GM06990 (cell line): ENCODE data around the gene C16orf96.

Experiments used
- DNase-seq: peaks from one replicate; pipeline ENCODE4 v3.0.0-alpha.2; 2011; ENCODE audit not compliant: insufficient read length; ENCODE audit errors: extremely low read depth
- H3K27me3 ChIP-seq: replicated peaks from 2 replicates; pipeline ENCODE4 v1.6.0; 2011; ENCODE audit warnings: low read length; ENCODE audit not compliant: control insufficient read depth, insufficient read depth
- H3K36me3 ChIP-seq: 2 replicates; pipeline ENCODE4 v1.5.1; 2011; ENCODE audit warnings: low read length; ENCODE audit not compliant: control insufficient read depth, insufficient read depth
- H3K4me3 ChIP-seq: replicated peaks from 2 replicates; pipeline ENCODE4 v1.5.1; 2011; ENCODE audit warnings: low read depth, mild to moderate bottlenecking, control low read depth, low read length
- TF ChIP-seq, protein P1 (sequence below): IDR thresholded peaks from 2 replicates; pipeline ENCODE4 v1.5.1; 2011; ENCODE audit warnings: low read length, control low read depth, mild to moderate bottlenecking, inconsistent platforms; ENCODE audit not compliant: insufficient read depth, poor library complexity, severe bottlenecking

Gene C16orf96

DNA sequence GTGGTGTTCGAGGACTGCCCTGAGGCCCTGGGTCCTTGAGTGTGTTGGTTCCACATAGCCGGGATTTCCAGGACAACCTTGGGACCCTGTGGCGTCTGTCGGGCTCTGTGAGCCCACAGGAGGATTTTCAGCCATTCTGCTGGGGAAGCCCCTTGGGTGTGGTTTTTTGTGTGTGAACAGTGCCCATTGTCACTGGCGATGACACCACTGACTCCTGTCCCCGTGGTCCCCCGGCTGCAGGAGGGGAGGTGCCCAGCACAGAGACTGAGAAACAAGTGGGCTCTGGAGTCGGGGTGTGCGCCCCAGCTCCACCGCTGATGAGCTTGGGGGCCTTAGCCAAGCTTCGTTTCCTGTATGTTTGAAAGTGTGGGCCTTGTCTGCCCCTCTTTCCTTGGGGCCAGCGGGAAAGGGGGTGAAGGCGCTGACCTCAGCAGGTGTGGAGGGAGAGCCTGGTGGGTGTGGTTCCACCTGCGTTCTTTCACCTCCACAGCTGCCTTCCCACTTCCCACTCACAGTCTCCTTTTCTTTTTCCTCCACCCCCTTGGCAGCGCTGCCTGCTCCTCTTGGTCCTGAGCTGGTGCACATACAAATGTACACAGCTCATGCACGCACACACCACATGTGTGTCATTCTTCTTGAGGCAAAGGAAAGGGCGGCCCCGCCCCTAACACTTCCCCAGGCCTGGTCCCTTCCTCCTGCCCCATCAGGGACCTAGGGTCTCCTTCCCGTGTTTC lies 84.6 kb downstream of the C16orf96 start:
- Histone ChIP-seq H3K27me3 (no peaks in the 10 kb centered on the region), H3K4me3 (no peak overlapping the region), H3K36me3 (peaks cover 3% of the 10 kb centered on the region)
- DNase-seq, result no peak
- TF ChIP-seq, protein P1, sequence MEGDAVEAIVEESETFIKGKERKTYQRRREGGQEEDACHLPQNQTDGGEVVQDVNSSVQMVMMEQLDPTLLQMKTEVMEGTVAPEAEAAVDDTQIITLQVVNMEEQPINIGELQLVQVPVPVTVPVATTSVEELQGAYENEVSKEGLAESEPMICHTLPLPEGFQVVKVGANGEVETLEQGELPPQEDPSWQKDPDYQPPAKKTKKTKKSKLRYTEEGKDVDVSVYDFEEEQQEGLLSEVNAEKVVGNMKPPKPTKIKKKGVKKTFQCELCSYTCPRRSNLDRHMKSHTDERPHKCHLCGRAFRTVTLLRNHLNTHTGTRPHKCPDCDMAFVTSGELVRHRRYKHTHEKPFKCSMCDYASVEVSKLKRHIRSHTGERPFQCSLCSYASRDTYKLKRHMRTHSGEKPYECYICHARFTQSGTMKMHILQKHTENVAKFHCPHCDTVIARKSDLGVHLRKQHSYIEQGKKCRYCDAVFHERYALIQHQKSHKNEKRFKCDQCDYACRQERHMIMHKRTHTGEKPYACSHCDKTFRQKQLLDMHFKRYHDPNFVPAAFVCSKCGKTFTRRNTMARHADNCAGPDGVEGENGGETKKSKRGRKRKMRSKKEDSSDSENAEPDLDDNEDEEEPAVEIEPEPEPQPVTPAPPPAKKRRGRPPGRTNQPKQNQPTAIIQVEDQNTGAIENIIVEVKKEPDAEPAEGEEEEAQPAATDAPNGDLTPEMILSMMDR, result no peak

DNA sequence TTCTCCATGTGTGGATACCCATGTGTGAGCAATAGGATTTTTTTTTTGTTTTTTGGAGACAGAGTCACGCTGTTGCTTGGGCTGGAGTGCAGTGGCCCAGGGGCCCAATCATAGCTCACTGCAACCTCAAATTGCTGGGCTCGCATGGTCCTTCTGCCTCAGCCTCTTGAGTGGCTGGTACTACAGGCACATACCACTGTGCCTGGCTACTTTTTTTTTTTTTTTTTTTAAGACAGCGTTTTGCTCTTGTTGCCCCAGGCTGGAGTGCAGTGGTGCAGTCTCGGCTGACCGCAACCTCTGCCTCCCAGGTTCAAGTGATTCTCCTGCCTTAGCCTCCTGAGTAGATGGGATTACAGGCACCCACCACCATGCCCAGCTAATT lies 85.2 kb downstream of the C16orf96 start:
- TF ChIP-seq, protein P1, result no peak
- DNase-seq, result no peak
- H3K36me3 ChIP-seq, result peaks cover 3% of the 10 kb centered on the region
- H3K27me3 ChIP-seq, result no peaks in the 10 kb centered on the region
- no peak overlapping the region for H3K4me3 ChIP-seq

DNA sequence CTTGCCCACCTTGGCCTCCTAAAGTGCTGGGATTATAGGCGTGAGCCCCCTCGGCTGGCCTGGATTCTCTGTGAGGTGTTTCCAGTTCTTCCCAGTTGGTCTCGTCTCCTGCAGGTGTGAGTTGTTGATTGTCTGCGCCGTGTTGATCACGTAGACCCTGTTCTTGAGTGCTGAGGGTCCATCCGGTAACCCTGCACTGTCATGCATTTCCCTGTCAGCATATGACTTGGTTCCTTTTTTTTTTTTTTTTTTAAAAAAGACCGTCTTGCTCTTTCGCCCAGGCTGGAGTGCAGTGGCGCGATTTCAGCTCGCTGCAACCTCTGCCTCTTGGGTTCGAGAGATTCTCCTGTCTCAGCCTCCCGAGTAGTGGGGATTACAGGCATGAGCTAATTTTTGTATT lies 85.8 kb downstream of the C16orf96 start:
- peaks cover 7% of the 10 kb centered on the region for H3K36me3 ChIP-seq
- TF ChIP-seq, protein P1, result no peak
- no peaks in the 10 kb centered on the region for H3K27me3 ChIP-seq
- DNase-seq, result no peak
- no peak overlapping the region for H3K4me3 ChIP-seq

DNA sequence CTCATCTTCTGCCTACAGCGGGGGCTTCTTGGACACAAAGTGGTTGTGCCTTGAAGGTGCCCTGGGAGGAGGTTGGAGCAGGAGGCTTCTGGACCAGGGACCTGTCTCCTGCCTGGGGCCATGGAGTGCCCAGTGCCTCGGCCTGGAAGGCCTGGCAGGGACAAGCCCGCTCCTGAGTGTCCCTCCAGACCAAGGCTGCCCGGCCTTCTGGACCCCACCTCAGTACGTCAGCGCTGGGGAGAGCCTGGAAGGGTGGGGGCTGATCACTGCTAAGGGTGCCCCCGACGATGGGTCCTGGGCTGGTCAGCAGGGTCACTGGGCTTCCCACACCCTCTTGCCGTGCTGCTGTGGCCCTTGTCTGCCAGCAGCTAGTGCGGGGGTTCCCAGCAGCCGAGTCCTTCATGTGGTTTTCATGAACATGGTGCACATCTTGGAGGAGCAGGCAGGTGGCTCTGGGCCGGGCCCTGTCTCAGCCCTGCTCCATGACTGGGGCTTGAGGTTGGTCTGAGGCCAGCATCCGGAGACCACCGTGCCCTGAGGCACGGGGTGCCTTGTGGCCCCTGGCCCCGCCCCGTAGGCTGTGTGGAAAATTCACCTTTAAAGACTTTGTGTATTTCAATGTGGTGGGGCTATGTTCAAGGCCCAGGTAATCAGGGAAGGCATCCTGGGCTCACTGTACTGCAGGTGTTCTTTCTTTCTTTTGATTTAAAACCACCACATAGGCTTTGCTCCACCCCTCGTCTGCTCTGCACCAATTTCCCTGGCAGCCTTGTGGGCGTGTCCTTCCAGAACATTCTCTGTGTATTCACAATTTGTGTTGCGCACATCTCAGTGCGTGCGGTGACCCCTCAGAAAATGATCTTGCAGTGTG lies 90.9 kb downstream of the C16orf96 start:
- Histone ChIP-seq H3K4me3 (no peak overlapping the region), H3K27me3 (no peaks in the 10 kb centered on the region), H3K36me3 (peaks cover 15% of the 10 kb centered on the region)
- DNase-seq, result no peak
- TF ChIP-seq, protein P1, result no peak

DNA sequence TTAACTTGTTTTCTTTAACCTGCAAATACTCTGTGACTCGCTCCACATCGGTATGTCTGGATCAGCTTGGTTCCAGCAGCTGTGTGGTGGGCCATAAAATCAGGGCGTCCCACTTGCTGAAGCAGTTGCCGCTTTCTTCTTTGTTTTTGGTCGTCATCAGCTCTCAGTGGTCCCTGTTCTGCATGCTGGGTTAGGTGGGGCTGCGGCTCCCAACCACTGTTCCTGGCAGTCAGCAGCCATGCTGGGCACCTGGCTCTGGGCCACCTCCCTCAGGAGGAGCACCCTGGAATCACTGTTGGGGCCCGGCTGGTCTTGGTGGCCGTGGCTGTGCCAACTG lies 91.5 kb downstream of the C16orf96 start:
- no peak for DNase-seq

More for the DNA sequence above, 91.5 kb downstream of the C16orf96 start:
- TF ChIP-seq, protein P1, result no peak
- no peak overlapping the region for H3K4me3 ChIP-seq
- peaks cover 21% of the 10 kb centered on the region for H3K36me3 ChIP-seq
- no peaks in the 10 kb centered on the region for H3K27me3 ChIP-seq
